Panc1 (cell line): ENCODE results near the gene ZNF862. TPM values are rescaled to one million over a fixed set of nuclear protein-coding genes. Genes with fewer than 3 reads are reported as not detected.

Experiments used
- ATAC-seq: fragments of 200-7000 bp; cut with Tn5 transposase; 2 replicates; pipeline ENCODE4 v1.9.1; 2020; ENCODE audit warnings: mild to moderate bottlenecking, moderate library complexity
- BruUV-seq: library from RNA; stranded (reverse); fragments of 400-500 nt; replicated peaks from 2 replicates; lab custom pipeline; 2021; lab: Mats Ljungman, UMichigan
- CTCF ChIA-PET: fragments of 300-600 bp; sonication (Branson Sonifier 250); formaldehyde crosslinking; loops from one replicate; lab custom pipeline; 2022; ENCODE audit warnings: antibody characterized with exemption; lab: Charles Lee
- POLR2A ChIA-PET: fragments of 300-600 bp; sonication (Branson Sonifier 250); formaldehyde crosslinking; loops from one replicate; lab custom pipeline; 2022; ENCODE audit warnings: antibody characterized with exemption; lab: Charles Lee
- DNase-seq: peaks from one replicate; pipeline ENCODE4 v3.0.0-alpha.2; 2010; ENCODE audit warnings: low read depth, low spot score
- H3K27ac ChIP-seq: 2 replicates; pipeline ENCODE4 v1.5.1; 2011; ENCODE audit warnings: mild to moderate bottlenecking, low read length, inconsistent platforms
- H3K27me3 ChIP-seq: fragments of 200-500 bp; sonication (Bioruptor generic); 2 replicates; pipeline ENCODE4 v1.6.0; 2014; ENCODE audit warnings: low read length, inconsistent platforms; ENCODE audit not compliant: control insufficient read depth, insufficient read depth
- H3K36me3 ChIP-seq: fragments of 200-500 bp; sonication (Bioruptor generic); 2 replicates; pipeline ENCODE4 v1.5.1; 2014; ENCODE audit warnings: inconsistent platforms, mild to moderate bottlenecking, low read length, moderate library complexity; ENCODE audit not compliant: control insufficient read depth, insufficient read depth
- H3K4me1 ChIP-seq: 2 replicates; pipeline ENCODE4 v1.5.1; 2011; ENCODE audit warnings: inconsistent platforms, mild to moderate bottlenecking, low read length, moderate library complexity; ENCODE audit not compliant: control insufficient read depth, insufficient read depth
- H3K4me3 ChIP-seq, 2 experiments: 2 replicates each; pipeline ENCODE4 v1.5.1; 2011 to 2012; ENCODE audit warnings: low read depth in 2 of 2, low read length in 2 of 2, mild to moderate bottlenecking in 2 of 2, inconsistent platforms in 1 of 2, moderate library complexity in 1 of 2
- H3K9me3 ChIP-seq: fragments of 200-500 bp; sonication (Bioruptor generic); 2 replicates; pipeline ENCODE4 v1.5.1; 2014; ENCODE audit warnings: low read depth, mild to moderate bottlenecking, inconsistent platforms, low read length, moderate library complexity; ENCODE audit not compliant: control insufficient read depth, insufficient read depth
- POLR2AphosphoS5 ChIP-seq: IDR thresholded peaks from 2 replicates; pipeline ENCODE4 v1.6.1; 2012; ENCODE audit warnings: mild to moderate bottlenecking, low read depth, low read length, moderate library complexity
- SIN3A ChIP-seq: IDR thresholded peaks from 2 replicates; pipeline ENCODE4 v1.6.1; 2012; ENCODE audit warnings: low read depth, mild to moderate bottlenecking, low read length, moderate library complexity, borderline replicate concordance; ENCODE audit not compliant: insufficient read depth
- TCF7L2 ChIP-seq: IDR thresholded peaks from 2 replicates; pipeline ENCODE4 v1.6.1; 2011; ENCODE audit warnings: mild to moderate bottlenecking, low read depth, low read length, inconsistent platforms
- in situ Hi-C: cut with HindIII; loops from 2 replicates; pipeline ENCODE4 v1.10.0; 2016; ENCODE audit warnings: low sequenced_read_pairs, low pct_unique_long_range_greater_than_20kb
- intact Hi-C: fragments of 100-400 bp; cut with micrococcal nuclease; formaldehyde crosslinking; loops from one replicate; pipeline ENCODE4 v1.10.0; 2022; ENCODE audit not compliant: unreplicated experiment
- total RNA-seq: library from RNA; stranded (reverse); gene quantifications from one replicate; pipeline ENCODE4 v1.2.1, GENCODE V29; 2021; ENCODE audit not compliant: unreplicated experiment
- TF ChIP-seq, protein P1 (sequence below): fragments of 450-650 bp; IDR thresholded peaks from 2 replicates; pipeline ENCODE4 v1.5.1; 2017; ENCODE audit warnings: mild to moderate bottlenecking
- TF ChIP-seq, protein P2 (sequence below), 2 experiments: IDR thresholded peaks; 2 replicates each; pipeline ENCODE4 v1.6.1; 2011 to 2012; ENCODE audit warnings: low read depth in 2 of 2, control low read depth in 1 of 2, low read length in 1 of 2, mild to moderate bottlenecking in 1 of 2, moderate library complexity in 1 of 2; ENCODE audit not compliant: insufficient read depth in 1 of 2

The ZNF862 gene
- total RNA-seq, 1 experiment from 2014 or later: 6.8 TPM

DNA sequence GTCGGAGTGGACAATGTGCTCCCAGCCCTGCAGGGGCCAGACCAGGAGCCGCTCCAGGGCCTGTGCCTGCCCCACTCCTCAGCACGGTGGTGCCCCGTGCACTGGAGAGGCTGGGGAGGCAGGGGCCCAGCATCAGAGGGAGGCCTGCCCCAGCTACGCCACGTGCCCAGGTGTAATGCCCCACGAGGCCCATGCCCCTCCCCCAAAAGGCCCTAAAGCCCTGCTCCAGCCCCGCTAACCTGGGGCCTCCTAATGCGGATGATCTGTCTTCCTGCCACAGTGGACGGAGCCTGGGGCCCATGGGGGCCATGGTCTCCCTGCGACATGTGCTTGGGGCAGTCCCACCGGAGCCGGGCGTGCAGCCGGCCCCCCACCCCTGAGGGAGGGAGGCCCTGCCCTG, 23.7 kb upstream of the ZNF862 start:
- POLR2A ChIA-PET: no interaction called here
- intact Hi-C loops: no loop called here
- in situ Hi-C loops: no loop called here

DNA sequence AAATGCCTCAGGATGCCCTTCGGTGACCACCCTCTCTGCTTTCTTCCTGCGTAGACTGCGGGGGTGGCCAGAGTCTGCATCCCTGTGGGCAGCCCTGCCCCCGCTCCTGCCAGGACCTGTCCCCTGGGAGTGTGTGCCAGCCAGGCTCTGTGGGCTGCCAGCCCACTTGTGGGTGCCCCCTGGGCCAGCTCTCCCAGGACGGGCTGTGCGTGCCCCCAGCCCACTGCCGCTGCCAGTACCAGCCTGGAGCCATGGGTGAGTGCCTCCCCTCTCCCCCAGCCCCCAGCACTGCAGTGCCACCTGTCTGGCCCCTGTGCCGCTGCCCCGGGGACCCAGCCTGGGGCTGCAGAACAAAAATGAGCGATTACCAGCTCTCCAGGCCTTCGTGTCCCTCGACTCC, 23.1 kb upstream of the ZNF862 start:
- Histone ChIP-seq H3K36me3 (no peaks in the 10 kb centered on the region), H3K4me3 (no peak overlapping the region), H3K9me3 (no peaks in the 10 kb centered on the region), H3K4me1 (no peaks in the 10 kb centered on the region; the same call in 1 of the 2 replicates), H3K27me3 (no peaks in the 10 kb centered on the region), H3K27ac (no peak overlapping the region)
- no peak for DNase-seq
- BruUV-seq: no TSS peak
- TF ChIP-seq, protein P1, sequence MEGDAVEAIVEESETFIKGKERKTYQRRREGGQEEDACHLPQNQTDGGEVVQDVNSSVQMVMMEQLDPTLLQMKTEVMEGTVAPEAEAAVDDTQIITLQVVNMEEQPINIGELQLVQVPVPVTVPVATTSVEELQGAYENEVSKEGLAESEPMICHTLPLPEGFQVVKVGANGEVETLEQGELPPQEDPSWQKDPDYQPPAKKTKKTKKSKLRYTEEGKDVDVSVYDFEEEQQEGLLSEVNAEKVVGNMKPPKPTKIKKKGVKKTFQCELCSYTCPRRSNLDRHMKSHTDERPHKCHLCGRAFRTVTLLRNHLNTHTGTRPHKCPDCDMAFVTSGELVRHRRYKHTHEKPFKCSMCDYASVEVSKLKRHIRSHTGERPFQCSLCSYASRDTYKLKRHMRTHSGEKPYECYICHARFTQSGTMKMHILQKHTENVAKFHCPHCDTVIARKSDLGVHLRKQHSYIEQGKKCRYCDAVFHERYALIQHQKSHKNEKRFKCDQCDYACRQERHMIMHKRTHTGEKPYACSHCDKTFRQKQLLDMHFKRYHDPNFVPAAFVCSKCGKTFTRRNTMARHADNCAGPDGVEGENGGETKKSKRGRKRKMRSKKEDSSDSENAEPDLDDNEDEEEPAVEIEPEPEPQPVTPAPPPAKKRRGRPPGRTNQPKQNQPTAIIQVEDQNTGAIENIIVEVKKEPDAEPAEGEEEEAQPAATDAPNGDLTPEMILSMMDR: no peak
- TF ChIP-seq TCF7L2: no peak
- TF ChIP-seq POLR2AphosphoS5: no peak
- in situ Hi-C loops: no loop called here
- intact Hi-C loops: no loop called here
- ATAC-seq: no peak
- POLR2A ChIA-PET: interaction anchor here (0.5 kb wide), 1 partner anchor 532 kb away, joined by 22 read pairs; no protein-coding TSS in a partner anchor
- CTCF ChIA-PET: no interaction called here

More for the DNA sequence above, 23.7 kb upstream of the ZNF862 start:
- DNase-seq (no peak), ATAC-seq (no peak; the same call in 1 of the 2 replicates)
- no peak overlapping the region for H3K4me3 ChIP-seq
- CTCF ChIA-PET: interaction anchor here (0.8 kb wide), 1 partner anchor 24 kb away, joined by 3 read pairs; no protein-coding TSS in a partner anchor
- H3K36me3 ChIP-seq: no peaks in the 10 kb centered on the region
- TF ChIP-seq SIN3A (no peak), TCF7L2 (no peak), POLR2AphosphoS5 (no peak)
- TF ChIP-seq, protein P1: no peak
- TF ChIP-seq, protein P2, sequence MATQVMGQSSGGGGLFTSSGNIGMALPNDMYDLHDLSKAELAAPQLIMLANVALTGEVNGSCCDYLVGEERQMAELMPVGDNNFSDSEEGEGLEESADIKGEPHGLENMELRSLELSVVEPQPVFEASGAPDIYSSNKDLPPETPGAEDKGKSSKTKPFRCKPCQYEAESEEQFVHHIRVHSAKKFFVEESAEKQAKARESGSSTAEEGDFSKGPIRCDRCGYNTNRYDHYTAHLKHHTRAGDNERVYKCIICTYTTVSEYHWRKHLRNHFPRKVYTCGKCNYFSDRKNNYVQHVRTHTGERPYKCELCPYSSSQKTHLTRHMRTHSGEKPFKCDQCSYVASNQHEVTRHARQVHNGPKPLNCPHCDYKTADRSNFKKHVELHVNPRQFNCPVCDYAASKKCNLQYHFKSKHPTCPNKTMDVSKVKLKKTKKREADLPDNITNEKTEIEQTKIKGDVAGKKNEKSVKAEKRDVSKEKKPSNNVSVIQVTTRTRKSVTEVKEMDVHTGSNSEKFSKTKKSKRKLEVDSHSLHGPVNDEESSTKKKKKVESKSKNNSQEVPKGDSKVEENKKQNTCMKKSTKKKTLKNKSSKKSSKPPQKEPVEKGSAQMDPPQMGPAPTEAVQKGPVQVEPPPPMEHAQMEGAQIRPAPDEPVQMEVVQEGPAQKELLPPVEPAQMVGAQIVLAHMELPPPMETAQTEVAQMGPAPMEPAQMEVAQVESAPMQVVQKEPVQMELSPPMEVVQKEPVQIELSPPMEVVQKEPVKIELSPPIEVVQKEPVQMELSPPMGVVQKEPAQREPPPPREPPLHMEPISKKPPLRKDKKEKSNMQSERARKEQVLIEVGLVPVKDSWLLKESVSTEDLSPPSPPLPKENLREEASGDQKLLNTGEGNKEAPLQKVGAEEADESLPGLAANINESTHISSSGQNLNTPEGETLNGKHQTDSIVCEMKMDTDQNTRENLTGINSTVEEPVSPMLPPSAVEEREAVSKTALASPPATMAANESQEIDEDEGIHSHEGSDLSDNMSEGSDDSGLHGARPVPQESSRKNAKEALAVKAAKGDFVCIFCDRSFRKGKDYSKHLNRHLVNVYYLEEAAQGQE (IDR thresholded peaks at IDR 0.05; ENCODE audit: insufficient read depth in 1 of 2, low read depth in 2 of 2, low read length in 1 of 2): no peak
- H3K27me3 ChIP-seq: no peaks in the 10 kb centered on the region
- no peaks in the 10 kb centered on the region for H3K9me3 ChIP-seq
- H3K4me1 ChIP-seq: no peaks in the 10 kb centered on the region; the same call in 1 of the 2 replicates
- no TSS peak for BruUV-seq
- no peak overlapping the region for H3K27ac ChIP-seq
